AG09309 (cell line): ENCODE data around the gene SS18L1.

Experiments
- DNase-seq: peaks from one replicate; pipeline ENCODE4 v3.0.0-alpha.2; 2010; ENCODE audit warnings: low read depth
- H3K4me3 ChIP-seq: 2 replicates; pipeline ENCODE4 v1.5.1; 2011; ENCODE audit warnings: mild to moderate bottlenecking, low read depth, low read length, moderate library complexity; ENCODE audit not compliant: control insufficient read depth
- TF ChIP-seq, protein P1 (sequence below): IDR thresholded peaks from 2 replicates; pipeline ENCODE4 v1.5.1; 2011; ENCODE audit warnings: mild to moderate bottlenecking, low read depth, low read length, inconsistent platforms; ENCODE audit not compliant: insufficient read depth, control insufficient read depth; ENCODE audit errors: missing control alignments

The SS18L1 gene

DNA sequence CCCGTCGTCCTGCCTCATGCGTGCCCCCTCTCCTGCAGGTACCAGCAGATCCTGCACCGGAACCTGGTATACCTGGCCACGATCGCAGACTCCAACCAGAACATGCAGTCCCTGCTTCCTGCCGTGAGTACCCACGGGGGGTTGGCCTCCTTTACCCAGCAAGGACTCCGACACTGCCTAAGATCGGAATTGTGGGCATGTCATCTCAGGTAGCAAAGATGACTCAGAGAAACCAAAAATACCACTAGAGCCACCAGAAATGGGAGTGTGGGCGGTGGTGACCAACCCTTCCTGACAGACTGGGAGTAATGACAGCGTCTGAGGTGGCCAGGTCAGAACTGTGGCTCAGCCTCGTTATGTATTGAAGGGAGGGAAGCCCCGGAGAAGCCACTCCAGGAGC is 16.3 kb downstream of the SS18L1 start:
- DNase-seq = no peak
- no peak overlapping the region for H3K4me3 ChIP-seq

DNA sequence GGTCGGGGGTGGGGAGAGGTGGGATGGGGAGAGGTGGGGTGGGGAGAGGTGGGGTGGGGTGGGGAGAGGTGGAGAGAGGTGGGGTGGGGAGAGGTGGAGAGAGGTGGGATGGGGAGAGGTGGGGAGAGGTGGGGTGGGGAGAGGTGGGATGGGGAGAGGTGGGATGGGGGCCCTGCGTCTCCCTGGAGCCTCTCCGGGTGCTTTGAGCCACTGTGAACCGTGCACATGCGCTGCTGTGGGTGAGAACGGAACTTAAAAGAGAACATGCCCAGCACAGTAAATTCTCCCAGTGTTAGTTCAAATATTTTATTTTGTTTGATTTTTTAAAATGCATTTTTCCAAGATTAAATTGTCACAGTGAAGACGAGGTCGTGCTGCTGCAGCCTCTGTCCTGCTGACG is 16.7 kb downstream of the SS18L1 start:
- no peak for DNase-seq
- no peak overlapping the region for H3K4me3 ChIP-seq
- TF ChIP-seq, protein P1, sequence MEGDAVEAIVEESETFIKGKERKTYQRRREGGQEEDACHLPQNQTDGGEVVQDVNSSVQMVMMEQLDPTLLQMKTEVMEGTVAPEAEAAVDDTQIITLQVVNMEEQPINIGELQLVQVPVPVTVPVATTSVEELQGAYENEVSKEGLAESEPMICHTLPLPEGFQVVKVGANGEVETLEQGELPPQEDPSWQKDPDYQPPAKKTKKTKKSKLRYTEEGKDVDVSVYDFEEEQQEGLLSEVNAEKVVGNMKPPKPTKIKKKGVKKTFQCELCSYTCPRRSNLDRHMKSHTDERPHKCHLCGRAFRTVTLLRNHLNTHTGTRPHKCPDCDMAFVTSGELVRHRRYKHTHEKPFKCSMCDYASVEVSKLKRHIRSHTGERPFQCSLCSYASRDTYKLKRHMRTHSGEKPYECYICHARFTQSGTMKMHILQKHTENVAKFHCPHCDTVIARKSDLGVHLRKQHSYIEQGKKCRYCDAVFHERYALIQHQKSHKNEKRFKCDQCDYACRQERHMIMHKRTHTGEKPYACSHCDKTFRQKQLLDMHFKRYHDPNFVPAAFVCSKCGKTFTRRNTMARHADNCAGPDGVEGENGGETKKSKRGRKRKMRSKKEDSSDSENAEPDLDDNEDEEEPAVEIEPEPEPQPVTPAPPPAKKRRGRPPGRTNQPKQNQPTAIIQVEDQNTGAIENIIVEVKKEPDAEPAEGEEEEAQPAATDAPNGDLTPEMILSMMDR = no peak

More for the DNA sequence above, 16.3 kb downstream of the SS18L1 start:
- TF ChIP-seq, protein P1 = no peak

DNA sequence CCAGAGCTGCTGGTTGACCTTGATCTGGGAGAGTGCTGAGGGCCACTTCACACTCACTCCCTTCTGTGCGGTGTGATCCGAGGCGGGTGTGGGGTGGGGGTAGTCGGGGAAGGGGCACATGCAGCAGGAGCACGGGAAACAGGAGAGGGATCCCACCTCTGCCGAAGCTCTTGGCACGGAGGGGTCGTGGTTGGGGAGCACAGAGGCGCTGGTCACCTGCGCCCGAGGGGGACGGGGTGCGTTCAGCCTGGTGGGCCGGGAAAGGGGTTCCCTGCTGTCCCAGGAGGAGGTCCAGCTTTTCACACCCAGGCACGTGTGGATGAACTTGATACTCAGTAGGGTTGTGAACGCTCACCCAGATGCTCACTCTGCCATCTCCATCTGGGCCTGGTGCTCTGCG is 17.3 kb downstream of the SS18L1 start:
- TF ChIP-seq, protein P1 = no peak
- no peak overlapping the region for H3K4me3 ChIP-seq

DNA sequence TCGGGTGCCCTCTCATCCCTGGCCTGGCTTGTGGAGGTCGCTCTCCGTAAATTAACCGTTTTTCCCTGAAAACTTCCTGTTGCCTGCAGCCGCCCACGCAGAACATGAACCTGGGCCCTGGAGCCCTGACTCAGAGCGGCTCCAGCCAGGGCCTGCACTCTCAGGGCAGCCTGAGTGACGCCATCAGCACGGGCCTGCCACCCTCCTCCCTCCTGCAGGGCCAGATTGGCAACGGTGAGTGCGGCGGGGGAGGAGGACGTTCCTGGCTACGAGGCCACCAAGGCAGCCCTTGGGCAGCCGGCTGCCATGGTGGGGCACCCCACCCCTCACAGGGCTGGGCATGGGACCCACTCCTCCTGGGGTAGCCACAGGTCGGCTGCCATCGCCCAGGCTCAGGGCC is 17.8 kb downstream of the SS18L1 start:
- no peak for DNase-seq
- no peak overlapping the region for H3K4me3 ChIP-seq
- TF ChIP-seq, protein P1 = no peak

More for the DNA sequence above, 17.3 kb downstream of the SS18L1 start:
- no peak for DNase-seq

DNA sequence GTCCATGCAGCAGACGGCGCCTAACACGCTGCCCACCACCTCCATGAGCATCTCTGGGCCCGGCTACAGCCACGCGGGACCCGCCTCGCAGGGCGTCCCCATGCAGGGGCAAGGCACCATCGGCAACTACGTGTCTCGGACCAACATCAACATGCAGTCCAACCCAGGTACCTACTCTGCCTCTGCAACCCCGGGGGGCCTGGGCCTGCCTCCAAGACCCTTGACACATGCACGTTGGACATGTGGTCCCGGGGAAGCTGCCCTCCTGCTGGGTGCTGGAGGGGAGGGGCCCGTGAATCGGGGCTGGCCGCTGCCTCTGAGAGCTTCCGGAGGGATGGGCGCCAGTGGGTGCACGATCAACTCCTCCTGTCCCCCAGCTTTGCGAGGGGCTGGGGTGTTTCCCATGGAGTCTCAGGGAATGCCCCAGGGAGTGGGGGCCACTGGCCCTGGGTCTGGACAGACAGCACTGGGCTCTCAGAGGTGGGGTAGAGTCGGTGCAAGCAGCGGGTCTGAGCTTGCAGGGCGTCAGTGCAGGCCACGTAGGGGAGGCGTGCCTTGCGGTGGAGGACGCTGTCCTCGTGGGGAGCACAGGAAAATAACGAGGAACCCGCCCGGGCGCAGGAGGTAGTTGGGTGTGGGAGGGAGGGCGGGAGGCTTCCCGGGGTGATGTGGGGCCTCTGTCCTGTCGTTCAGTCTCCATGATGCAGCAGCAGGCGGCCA is 19.4 kb downstream of the SS18L1 start:
- no peak overlapping the region for H3K4me3 ChIP-seq
- TF ChIP-seq, protein P1 = no peak
- no peak for DNase-seq

DNA sequence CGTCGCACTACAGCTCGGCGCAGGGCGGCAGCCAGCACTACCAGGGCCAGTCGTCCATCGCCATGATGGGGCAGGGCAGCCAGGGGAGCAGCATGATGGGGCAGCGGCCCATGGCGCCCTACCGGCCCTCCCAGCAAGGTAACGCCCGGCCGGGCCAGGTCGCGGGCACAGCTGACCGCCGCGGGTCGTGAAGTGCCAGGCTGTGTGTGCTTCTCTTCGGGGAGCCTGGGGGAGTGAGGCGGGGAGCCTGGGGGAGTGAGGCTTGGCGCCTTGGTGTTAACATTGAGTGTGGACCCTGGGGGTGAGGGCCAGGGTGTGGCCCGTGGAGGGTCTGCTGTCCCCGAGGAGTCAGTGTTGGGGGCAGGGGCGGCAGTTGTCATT is 19.9 kb downstream of the SS18L1 start:
- H3K4me3 ChIP-seq = no peak overlapping the region
- TF ChIP-seq, protein P1 = no peak
- no peak for DNase-seq
